K562 (cell line): ENCODE measurements around the gene AURKB. TPM values are rescaled to one million over a fixed set of nuclear protein-coding genes. Genes with fewer than 3 reads are reported as not detected.

Experiments
- ARNT ChIP-seq, 2 experiments: fragments of 450-650 bp; IDR thresholded peaks; 2 replicates each; pipeline ENCODE4 v1.6.1; 2016; ENCODE audit warnings: mild to moderate bottlenecking in 1 of 2
- ATF1 ChIP-seq, 2 experiments: fragments of 450-650 bp in 1 of 2; IDR thresholded peaks; 2 replicates each; pipeline ENCODE4 v1.6.1; 2016; ENCODE audit warnings: missing compliant biosample characterization in 1 of 2, missing genetic modification characterization in 1 of 2
- BRD9 ChIP-seq: fragments of 450-650 bp; IDR thresholded peaks from 2 replicates; pipeline ENCODE4 v1.6.1; 2018; ENCODE audit warnings: low read depth; ENCODE audit not compliant: partially characterized antibody
- CCAR2 ChIP-seq: fragments of 200-400 bp; formaldehyde crosslinking; IDR thresholded peaks from 2 replicates; pipeline ENCODE4 v1.6.1; 2017; ENCODE audit warnings: mild to moderate bottlenecking, low read depth, low read length
- FOXK1 ChIP-seq: sonication (generic); formaldehyde crosslinking; IDR thresholded peaks from 2 replicates; pipeline ENCODE4 v1.8.0; 2022; ENCODE audit warnings: missing genetic modification reagents, mild to moderate bottlenecking, borderline replicate concordance
- KHSRP ChIP-seq: fragments of 450-650 bp; IDR thresholded peaks from 2 replicates; pipeline ENCODE4 v1.6.1; 2017
- KLF13 ChIP-seq: fragments of 450-650 bp; IDR thresholded peaks from 2 replicates; pipeline ENCODE4 v1.6.1; 2016; ENCODE audit warnings: missing genetic modification characterization, low read depth, mild to moderate bottlenecking, missing compliant biosample characterization, moderate library complexity, borderline replicate concordance
- LARP7 ChIP-seq: fragments of 450-650 bp; IDR thresholded peaks from 2 replicates; pipeline ENCODE4 v1.6.1; 2016
- NR2C1 ChIP-seq, 2 experiments: fragments of 450-650 bp; IDR thresholded peaks; 2 replicates each; pipeline ENCODE4 v1.6.1; 2017; ENCODE audit warnings: mild to moderate bottlenecking in 2 of 2, antibody characterized with exemption in 1 of 2, inconsistent platforms in 1 of 2, missing compliant biosample characterization in 1 of 2, missing genetic modification characterization in 1 of 2
- POU5F1 ChIP-seq: fragments of 150-350 bp; IDR thresholded peaks from 2 replicates; pipeline ENCODE4 v1.6.1; 2014; ENCODE audit warnings: borderline replicate concordance, low read length, low read depth, mild to moderate bottlenecking; ENCODE audit not compliant: partially characterized antibody
- PTBP1 ChIP-seq: fragments of 200-400 bp; formaldehyde crosslinking; IDR thresholded peaks from 2 replicates; pipeline ENCODE4 v1.6.1; 2017; ENCODE audit warnings: low read depth, low read length
- RBM22 ChIP-seq: fragments of 200-400 bp; formaldehyde crosslinking; IDR thresholded peaks from 2 replicates; pipeline ENCODE4 v1.6.1; 2018; ENCODE audit warnings: low read length, low read depth; ENCODE audit not compliant: poor library complexity, severe bottlenecking
- SMARCA4 ChIP-seq: fragments of 450-650 bp; IDR thresholded peaks from 2 replicates; pipeline ENCODE4 v1.6.1; 2016
- SMARCC2 ChIP-seq: fragments of 450-650 bp; IDR thresholded peaks from 2 replicates; pipeline ENCODE4 v1.6.1; 2017; ENCODE audit warnings: antibody characterized with exemption, moderate library complexity, mild to moderate bottlenecking, low read depth
- TCFL5 ChIP-seq: fragments of 250-450 bp; sonication (Bioruptor Pico); conservative IDR thresholded peaks from 2 replicates; pipeline ENCODE4 v1.6.1; 2021; ENCODE audit warnings: mild to moderate bottlenecking, moderate library complexity, matching md5 sums
- ZKSCAN3 ChIP-seq: fragments of 250-450 bp; sonication (Bioruptor Pico); IDR thresholded peaks from 2 replicates; pipeline ENCODE4 v1.4.0; 2020
- ZNF41 ChIP-seq: fragments of 250-450 bp; sonication (Bioruptor Pico); conservative IDR thresholded peaks from 2 replicates; pipeline ENCODE4 v1.4.0; 2020; ENCODE audit warnings: mild to moderate bottlenecking
- ZNF507 ChIP-seq: conservative IDR thresholded peaks from 2 replicates; pipeline ENCODE4 v1.6.1; 2017; ENCODE audit warnings: missing genetic modification characterization, missing compliant biosample characterization
- ZNF57 ChIP-seq: fragments of 450-650 bp; formaldehyde crosslinking; IDR thresholded peaks from 2 replicates; pipeline ENCODE4 v1.4.0; 2020; ENCODE audit warnings: mild to moderate bottlenecking, moderate library complexity
- polyA plus RNA-seq, 8 experiments: library from polyadenylated mRNA; depleted of rRNA in 4 of 8; stranded (reverse) in 5 of 8; unstranded in 3 of 8; fragments of >200 nt; fragmentation: Nextera tagmentation in 2 of 8; fragmentation: Illumina TruSeq in 1 of 8; extraction: Ambion mirVana in 2 of 8; extraction: Trizol in 1 of 8; gene quantifications; 2 replicates each; pipeline versions ENCODE4 v1.2.1 to v1.2.3, GENCODE V29; 2011 to 2014; ENCODE audit warnings: inconsistent platforms in 1 of 8, missing spikeins in 1 of 8
- total RNA-seq, 7 experiments: library from RNA; depleted of rRNA in 6 of 7; stranded (reverse); fragments of >200 nt in 6 of 7; fragmentation: Illumina TruSeq in 2 of 7; extraction: Trizol in 2 of 7; gene quantifications; 2 replicates each; pipeline versions ENCODE4 v1.2.1 to v1.2.3, GENCODE V29; 2011 to 2021; ENCODE audit warnings: low replicate concordance in 1 of 7
- TF ChIP-seq, protein P1 (sequence below): IDR thresholded peaks from 3 replicates; pipeline ENCODE4 v1.6.1; 2011; ENCODE audit warnings: borderline replicate concordance, mild to moderate bottlenecking; ENCODE audit not compliant: insufficient read length, insufficient read depth
- TF ChIP-seq, protein P2 (sequence below): fragments of 250-450 bp; sonication (Bioruptor Pico); IDR thresholded peaks from 2 replicates; pipeline ENCODE4 v1.4.0; 2020; ENCODE audit warnings: borderline replicate concordance
- TF ChIP-seq, protein P3 (sequence below): sonication (generic); formaldehyde crosslinking; IDR thresholded peaks from 2 replicates; pipeline ENCODE4 v1.8.0; 2022; ENCODE audit warnings: mild to moderate bottlenecking, missing genetic modification reagents

The AURKB gene
- total and polyA plus RNA-seq, 9 of the 15 experiments (the other 6 are each of a cell fraction or from before 2014, with no cell fraction given), result 27.2 to 114 (median 74.8) TPM

DNA sequence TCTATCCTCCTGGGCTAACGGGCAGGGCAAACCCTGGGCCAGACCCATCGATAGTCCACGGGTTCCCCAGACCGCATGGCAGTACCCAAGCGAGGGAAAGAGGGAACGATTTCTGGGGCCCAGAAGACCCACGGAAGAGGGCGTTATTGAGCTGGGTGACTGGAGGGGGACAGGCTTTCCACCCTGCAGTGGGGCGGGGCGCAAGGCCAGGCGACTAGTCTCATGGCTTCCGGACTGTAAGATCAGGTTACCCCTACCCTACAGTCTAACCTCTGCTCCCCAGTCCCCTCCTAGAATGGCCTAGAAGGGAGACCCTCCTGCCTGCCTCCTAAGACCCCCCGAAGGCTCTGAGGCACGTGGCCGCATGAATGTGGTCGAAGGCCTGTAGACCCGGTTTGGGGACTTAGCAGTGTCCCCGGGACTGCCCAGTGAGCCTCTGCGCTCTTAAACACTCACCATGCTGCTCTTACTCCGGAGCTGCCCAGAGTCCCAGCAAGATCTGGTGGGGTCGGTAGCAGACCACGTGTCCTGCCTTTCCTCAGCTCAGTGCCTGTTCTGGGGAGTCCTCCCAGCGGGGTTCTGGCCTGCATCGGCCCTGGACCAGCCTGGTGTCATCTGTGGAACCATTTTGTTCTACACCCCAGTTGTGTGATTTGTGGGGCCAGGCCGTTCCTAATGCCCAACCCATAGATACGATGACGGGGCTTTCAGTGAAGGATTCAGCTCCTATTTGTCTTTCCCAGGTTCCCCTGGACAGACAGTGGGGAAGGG, 13.2 kb upstream of the AURKB start (continued):
- TF ChIP-seq, protein P1, sequence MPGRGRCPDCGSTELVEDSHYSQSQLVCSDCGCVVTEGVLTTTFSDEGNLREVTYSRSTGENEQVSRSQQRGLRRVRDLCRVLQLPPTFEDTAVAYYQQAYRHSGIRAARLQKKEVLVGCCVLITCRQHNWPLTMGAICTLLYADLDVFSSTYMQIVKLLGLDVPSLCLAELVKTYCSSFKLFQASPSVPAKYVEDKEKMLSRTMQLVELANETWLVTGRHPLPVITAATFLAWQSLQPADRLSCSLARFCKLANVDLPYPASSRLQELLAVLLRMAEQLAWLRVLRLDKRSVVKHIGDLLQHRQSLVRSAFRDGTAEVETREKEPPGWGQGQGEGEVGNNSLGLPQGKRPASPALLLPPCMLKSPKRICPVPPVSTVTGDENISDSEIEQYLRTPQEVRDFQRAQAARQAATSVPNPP, result no peak
- TF ChIP-seq RBM22 (no peak), ARNT (IDR thresholded peaks at IDR 0.05) (no peak), TCFL5 (CRISPR knock-in tag) (0 out of 2 replicates have a peak, but pooled peaks have one; percentile 38), ZNF57 (CRISPR knock-in tag) (0 out of 2 replicates have a peak, but pooled peaks have one; percentile 16), LARP7 (no peak), POU5F1 (no peak), SMARCA4 (no peak), CCAR2 (no peak), FOXK1 (CRISPR knock-in tag) (0 out of 2 replicates have a peak, but pooled peaks have one; percentile 22), KLF13 (tag) (no peak), KHSRP (no peak), ATF1 (CRISPR knock-in tag; IDR thresholded peaks at IDR 0.05) (no peak), ATF1 (tag; IDR thresholded peaks at IDR 0.05) (no peak), NR2C1 (IDR thresholded peaks at IDR 0.05) (no peak), NR2C1 (tag; IDR thresholded peaks at IDR 0.05) (peak; percentile 58; the same call in 1 of the 2 replicates), ZNF507 (tag) (no peak), ZKSCAN3 (CRISPR knock-in tag) (0 out of 2 replicates have a peak, but pooled peaks have one; percentile 33), PTBP1 (no peak), SMARCC2 (no peak), BRD9 (no peak), ZNF41 (CRISPR knock-in tag) (no peak)
- TF ChIP-seq, protein P2, sequence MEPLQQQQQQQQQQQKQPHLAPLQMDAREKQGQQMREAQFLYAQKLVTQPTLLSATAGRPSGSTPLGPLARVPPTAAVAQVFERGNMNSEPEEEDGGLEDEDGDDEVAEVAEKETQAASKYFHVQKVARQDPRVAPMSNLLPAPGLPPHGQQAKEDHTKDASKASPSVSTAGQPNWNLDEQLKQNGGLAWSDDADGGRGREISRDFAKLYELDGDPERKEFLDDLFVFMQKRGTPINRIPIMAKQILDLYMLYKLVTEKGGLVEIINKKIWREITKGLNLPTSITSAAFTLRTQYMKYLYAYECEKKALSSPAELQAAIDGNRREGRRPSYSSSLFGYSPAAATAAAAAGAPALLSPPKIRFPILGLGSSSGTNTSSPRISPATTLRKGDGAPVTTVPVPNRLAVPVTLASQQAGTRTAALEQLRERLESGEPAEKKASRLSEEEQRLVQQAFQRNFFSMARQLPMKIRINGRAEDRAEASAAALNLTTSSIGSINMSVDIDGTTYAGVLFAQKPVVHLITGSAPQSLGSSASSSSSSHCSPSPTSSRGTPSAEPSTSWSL, result no peak
- TF ChIP-seq, protein P3, sequence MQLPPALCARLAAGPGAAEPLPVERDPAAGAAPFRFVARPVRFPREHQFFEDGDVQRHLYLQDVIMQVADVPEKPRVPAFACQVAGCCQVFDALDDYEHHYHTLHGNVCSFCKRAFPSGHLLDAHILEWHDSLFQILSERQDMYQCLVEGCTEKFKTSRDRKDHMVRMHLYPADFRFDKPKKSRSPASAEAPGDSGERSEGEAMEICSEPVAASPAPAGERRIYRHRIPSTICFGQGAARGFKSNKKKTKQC (CRISPR knock-in tag), result no peak
- TF ChIP-seq, all 486 proteins: peak for 71
